Vagina (tissue), 2 donors: ENCODE results near the gene CTNND2. TPM values are rescaled to one million over a fixed set of nuclear protein-coding genes. Genes with fewer than 3 reads are reported as not detected.
"Not testable (repeated sequence)": the region's sequence is repeated elsewhere in the genome, so short reads cannot be mapped to it uniquely, and the experiment has no call there.

Experiments
- DNase-seq, 2 donors: peaks; one replicate each; pipeline ENCODE4 v3.0.0-alpha.2; 2017; ENCODE audit errors: extremely low spot score in 2 of 2
- H3K27ac ChIP-seq: fragments of 200-600 bp; sonication (generic); one replicate; pipeline ENCODE4 v1.5.1; 2019
- H3K27me3 ChIP-seq: fragments of 200-600 bp; sonication (generic); one replicate; pipeline ENCODE4 v1.5.1; 2019
- H3K36me3 ChIP-seq, 2 donors: fragments of 200-600 bp; sonication (generic); one replicate each; pipeline ENCODE4 v1.5.1; 2017 to 2019
- H3K4me1 ChIP-seq: fragments of 200-600 bp; sonication (generic); one replicate; pipeline ENCODE4 v1.5.1; 2019
- H3K4me3 ChIP-seq, 2 donors: fragments of 200-600 bp; sonication (generic); 1 replicate in 1 of 2; 2 replicates in 1 of 2; pipeline ENCODE4 v1.5.1; 2016 to 2019
- H3K9me3 ChIP-seq: fragments of 200-600 bp; sonication (generic); one replicate; pipeline ENCODE4 v1.5.1; 2019
- POLR2A ChIP-seq, 2 donors: fragments of 450-650 bp; IDR thresholded peaks; one replicate each; pipeline ENCODE4 v1.6.1; 2017; ENCODE audit warnings: antibody characterized with exemption in 2 of 2, mild to moderate bottlenecking in 2 of 2, moderate library complexity in 2 of 2
- POLR2AphosphoS5 ChIP-seq, 2 donors: sonication (generic); formaldehyde crosslinking; IDR thresholded peaks; one replicate each; pipeline ENCODE4 v1.9.0; 2017; ENCODE audit warnings: antibody characterized with exemption in 2 of 2, mild to moderate bottlenecking in 2 of 2, low read depth in 1 of 2; ENCODE audit not compliant: insufficient read depth in 1 of 2
- intact Hi-C: fragments of 100-400 bp; cut with DNase I; formaldehyde crosslinking; loops from one replicate; pipeline ENCODE4 v1.15.1; 2023
- total RNA-seq: library from RNA; depleted of rRNA; stranded (reverse); fragments of >200 nt; gene quantifications from one replicate; pipeline ENCODE4 v1.2.3, GENCODE V29; 2016
- TF ChIP-seq, protein P1 (sequence below), 3 experiments: fragments of 450-650 bp in 2 of 3; fragments of 200-600 bp in 1 of 3; sonication (generic) in 1 of 3; IDR thresholded peaks; one replicate each; pipeline ENCODE4 v1.5.1; 2017 to 2019; ENCODE audit warnings: antibody characterized with exemption in 3 of 3, mild to moderate bottlenecking in 2 of 3, moderate library complexity in 2 of 3

CTNND2 gene
- total RNA-seq, 1 donor from 2014 or later: 1.7 TPM

DNA sequence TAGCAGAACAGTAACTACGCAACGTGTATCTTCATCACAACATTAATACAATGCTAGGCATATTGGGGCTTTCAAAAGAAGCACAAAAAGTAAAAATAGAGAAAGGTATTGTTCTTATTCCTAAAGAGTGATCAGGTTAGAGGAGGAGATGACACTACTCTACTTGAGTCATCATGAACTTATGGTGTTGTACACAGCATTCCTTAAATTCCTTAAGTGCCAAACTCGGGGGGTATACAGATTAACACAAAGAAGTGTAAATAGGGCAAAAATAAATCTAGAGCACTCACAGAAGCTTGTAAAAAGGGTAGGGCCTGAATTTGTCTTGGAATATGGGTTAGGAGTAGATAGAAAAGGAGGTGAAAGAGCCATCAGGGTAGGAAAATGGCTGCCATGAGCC, 835.2 kb downstream of the CTNND2 start:
- DNase-seq: no peak
- no peaks in the 10 kb centered on the region for H3K36me3 ChIP-seq
- H3K27ac ChIP-seq: no peak overlapping the region
- H3K4me3 ChIP-seq: no peak overlapping the region
- intact Hi-C loops: no loop called here
- TF ChIP-seq POLR2AphosphoS5 (IDR thresholded peaks at IDR 0.05; ENCODE audit: insufficient read depth in 1 of 2, low read depth in 1 of 2) (no peak), POLR2A (IDR thresholded peaks at IDR 0.05) (no peak)
- TF ChIP-seq, protein P1, sequence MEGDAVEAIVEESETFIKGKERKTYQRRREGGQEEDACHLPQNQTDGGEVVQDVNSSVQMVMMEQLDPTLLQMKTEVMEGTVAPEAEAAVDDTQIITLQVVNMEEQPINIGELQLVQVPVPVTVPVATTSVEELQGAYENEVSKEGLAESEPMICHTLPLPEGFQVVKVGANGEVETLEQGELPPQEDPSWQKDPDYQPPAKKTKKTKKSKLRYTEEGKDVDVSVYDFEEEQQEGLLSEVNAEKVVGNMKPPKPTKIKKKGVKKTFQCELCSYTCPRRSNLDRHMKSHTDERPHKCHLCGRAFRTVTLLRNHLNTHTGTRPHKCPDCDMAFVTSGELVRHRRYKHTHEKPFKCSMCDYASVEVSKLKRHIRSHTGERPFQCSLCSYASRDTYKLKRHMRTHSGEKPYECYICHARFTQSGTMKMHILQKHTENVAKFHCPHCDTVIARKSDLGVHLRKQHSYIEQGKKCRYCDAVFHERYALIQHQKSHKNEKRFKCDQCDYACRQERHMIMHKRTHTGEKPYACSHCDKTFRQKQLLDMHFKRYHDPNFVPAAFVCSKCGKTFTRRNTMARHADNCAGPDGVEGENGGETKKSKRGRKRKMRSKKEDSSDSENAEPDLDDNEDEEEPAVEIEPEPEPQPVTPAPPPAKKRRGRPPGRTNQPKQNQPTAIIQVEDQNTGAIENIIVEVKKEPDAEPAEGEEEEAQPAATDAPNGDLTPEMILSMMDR (IDR thresholded peaks at IDR 0.05): no peak
- no peaks in the 10 kb centered on the region for H3K27me3 ChIP-seq
- no peaks in the 10 kb centered on the region for H3K9me3 ChIP-seq
- H3K4me1 ChIP-seq: no peaks in the 10 kb centered on the region

DNA sequence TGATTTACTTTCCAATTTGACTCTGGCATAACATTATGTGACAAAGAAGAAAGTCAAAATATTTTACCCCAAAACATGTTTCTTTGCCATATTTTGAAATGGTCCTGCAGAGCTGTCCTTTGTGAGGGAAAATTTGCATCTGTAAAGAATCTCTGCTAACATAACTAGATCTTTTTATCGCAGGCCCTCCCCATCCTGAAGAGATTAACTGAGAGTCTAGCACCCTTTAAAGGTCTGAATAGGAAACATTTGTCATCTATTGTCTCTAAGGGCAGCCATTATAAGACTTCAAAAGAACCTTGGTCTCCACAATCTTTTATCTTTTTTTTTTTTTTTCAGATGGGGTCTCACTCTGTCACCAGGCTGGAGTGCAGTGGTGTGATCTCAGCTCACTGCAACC, 838.5 kb downstream of the CTNND2 start:
- H3K36me3 ChIP-seq, H3K4me1 ChIP-seq, H3K4me3 ChIP-seq, H3K9me3 ChIP-seq, H3K27me3 ChIP-seq, DNase-seq, intact Hi-C loops, H3K27ac ChIP-seq: not testable (repeated sequence)

DNA sequence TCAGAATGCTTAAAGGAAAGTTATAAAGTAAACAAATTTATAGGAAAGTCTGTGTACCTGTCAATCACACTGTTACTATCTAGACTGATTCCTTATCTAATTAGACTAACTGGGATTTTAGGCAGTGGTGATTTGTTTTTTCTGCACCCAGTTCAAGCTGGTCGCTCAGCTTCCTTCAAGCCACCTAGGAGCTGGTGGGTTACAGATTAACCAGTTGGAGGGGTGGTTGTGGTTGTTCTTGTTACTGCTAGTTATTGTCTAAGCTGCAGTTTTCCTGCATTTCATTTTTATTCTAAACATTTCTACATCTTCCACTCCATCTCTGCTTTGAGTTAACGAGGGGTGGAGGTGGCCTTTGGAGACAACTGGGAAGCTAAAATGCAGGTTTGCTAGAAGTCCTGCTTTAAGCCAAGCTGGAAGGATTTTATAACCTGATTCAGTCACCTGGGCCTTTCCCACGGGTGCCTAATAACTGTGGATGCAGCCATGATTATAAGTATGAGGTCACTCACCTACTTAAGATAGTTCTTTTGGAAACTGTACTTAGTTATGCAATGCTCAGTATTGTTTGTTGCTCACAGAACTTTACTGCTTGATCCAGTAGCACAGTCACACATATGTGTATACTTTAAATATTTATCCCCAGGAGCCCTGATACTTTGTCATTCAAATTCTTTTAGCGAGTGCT, 839.3 kb downstream of the CTNND2 start:
- Histone ChIP-seq H3K4me1 (no peaks in the 10 kb centered on the region), H3K9me3 (no peaks in the 10 kb centered on the region), H3K27me3 (no peaks in the 10 kb centered on the region), H3K27ac (no peak overlapping the region), H3K4me3 (no peak overlapping the region), H3K36me3 (no peaks in the 10 kb centered on the region)
- TF ChIP-seq POLR2A (IDR thresholded peaks at IDR 0.05): no peak
- TF ChIP-seq POLR2AphosphoS5 (IDR thresholded peaks at IDR 0.05; ENCODE audit: insufficient read depth in 1 of 2, low read depth in 1 of 2): no peak
- TF ChIP-seq, protein P1 (IDR thresholded peaks at IDR 0.05): no peak
- intact Hi-C loops: no loop called here
- no peak for DNase-seq

DNA sequence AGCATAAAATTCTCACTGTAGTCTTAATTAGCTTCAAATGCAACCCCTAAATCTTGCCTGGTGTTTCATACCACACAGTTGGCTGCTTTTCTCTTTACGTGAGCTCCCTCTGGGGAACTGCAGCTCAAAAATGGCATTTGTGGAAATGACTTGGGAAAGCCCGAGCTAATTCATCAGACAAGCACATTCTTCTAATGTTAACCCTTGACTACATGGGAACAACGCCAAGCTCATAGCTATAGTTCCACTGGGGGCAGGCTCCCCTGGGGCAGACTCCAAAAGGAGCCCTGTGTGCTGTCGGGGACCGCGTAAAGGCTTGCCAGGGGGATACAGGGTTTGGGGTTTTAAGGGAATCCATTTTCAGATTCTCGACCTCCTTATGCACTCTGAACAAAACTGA, 841.8 kb downstream of the CTNND2 start:
- H3K4me3 ChIP-seq: no peak overlapping the region
- intact Hi-C loops: no loop called here
- no peak for DNase-seq
- TF ChIP-seq, protein P1 (IDR thresholded peaks at IDR 0.05): no peak
- no peak for TF ChIP-seq POLR2A (IDR thresholded peaks at IDR 0.05)
- TF ChIP-seq POLR2AphosphoS5 (IDR thresholded peaks at IDR 0.05; ENCODE audit: insufficient read depth in 1 of 2, low read depth in 1 of 2): no peak
- no peaks in the 10 kb centered on the region for H3K4me1 ChIP-seq
- no peaks in the 10 kb centered on the region for H3K36me3 ChIP-seq
- H3K9me3 ChIP-seq: no peaks in the 10 kb centered on the region
- no peak overlapping the region for H3K27ac ChIP-seq
- no peaks in the 10 kb centered on the region for H3K27me3 ChIP-seq

DNA sequence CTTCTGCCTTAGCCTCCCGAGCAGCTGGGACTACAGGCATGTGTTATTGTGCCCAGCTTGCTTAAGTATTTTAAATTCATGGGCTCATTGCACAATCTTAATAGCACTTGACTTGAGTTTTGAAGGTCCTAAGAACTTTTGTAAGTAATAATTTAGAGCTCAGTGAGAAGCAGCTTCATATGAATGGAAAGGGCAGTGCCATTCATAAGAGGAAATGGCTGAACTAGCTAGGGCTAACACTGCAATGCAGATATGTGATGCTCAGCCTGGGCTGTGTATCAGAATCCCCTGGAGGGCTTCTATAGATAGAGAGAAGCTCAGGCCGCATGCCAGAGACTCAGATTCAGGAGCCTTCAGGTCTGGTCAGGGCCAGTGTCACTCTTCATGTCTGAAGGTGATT, 847.7 kb downstream of the CTNND2 start:
- Histone ChIP-seq H3K4me3 (no peak overlapping the region), H3K27ac (no peak overlapping the region), H3K4me1 (no peaks in the 10 kb centered on the region), H3K27me3 (no peaks in the 10 kb centered on the region), H3K36me3 (no peaks in the 10 kb centered on the region), H3K9me3 (no peaks in the 10 kb centered on the region)
- intact Hi-C loops: no loop called here
- TF ChIP-seq POLR2AphosphoS5 (IDR thresholded peaks at IDR 0.05; ENCODE audit: insufficient read depth in 1 of 2, low read depth in 1 of 2) (no peak), POLR2A (IDR thresholded peaks at IDR 0.05) (no peak)
- TF ChIP-seq, protein P1 (IDR thresholded peaks at IDR 0.05): no peak
- no peak for DNase-seq
